ENCODE results near the gene ALG9.

The ALG9 gene

DNA sequence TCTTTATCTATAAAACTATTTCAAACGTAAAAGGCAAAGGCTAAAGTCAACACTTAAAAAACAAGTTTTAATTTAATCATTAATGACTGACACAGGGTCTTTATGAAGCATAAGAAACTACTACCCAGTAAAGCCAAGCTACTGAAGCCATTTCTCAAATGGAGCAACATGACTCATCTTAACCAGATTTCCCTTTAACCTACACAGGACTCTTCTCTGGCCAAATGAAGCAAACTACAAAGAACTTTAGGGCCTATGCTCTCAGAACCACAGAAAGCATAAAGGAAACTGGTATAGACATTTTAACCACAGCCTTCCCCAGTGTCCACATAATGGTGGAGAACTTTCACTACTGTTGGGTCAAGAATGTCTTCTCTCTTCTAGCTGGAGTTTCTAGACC, 34.7 kb downstream of the ALG9 start:
- DNase-seq = no peak
- H3K9me3 Mint-ChIP-seq = no peaks in the 10 kb centered on the region
- H3K27me3 Mint-ChIP-seq = no peaks in the 10 kb centered on the region
- H3K4me1 Mint-ChIP-seq = peaks cover 9% of the 10 kb centered on the region
- H3K36me3 Mint-ChIP-seq = peaks cover 34% of the 10 kb centered on the region
- no peak overlapping the region for H3K27ac Mint-ChIP-seq
- no peak overlapping the region for H3K4me3 Mint-ChIP-seq
- CTCF ChIA-PET = interaction anchor here (0.8 kb wide), 1 partner anchor 235 kb away, joined by 3 read pairs; no protein-coding TSS in a partner anchor

DNA sequence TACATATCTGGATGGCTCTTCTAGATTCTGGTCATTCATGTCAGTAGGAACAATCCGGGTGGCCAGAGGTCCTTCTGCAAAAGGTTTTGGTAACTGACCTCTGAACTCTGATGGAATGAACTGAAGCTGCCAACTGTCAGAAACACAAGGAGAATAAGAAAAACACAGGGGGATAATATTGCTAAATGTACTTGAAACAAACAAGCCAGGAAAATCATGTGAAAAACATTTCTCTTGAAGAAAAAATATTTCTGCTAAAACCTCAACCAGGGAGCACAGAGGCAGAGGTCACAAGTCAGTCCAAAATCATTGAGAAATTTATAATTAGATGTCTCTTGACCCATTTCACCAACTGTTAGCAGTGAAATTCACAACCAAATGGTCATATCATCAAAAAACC, 35.2 kb downstream of the ALG9 start:
- no peak overlapping the region for H3K27ac Mint-ChIP-seq
- no peaks in the 10 kb centered on the region for H3K9me3 Mint-ChIP-seq
- H3K27me3 Mint-ChIP-seq = no peaks in the 10 kb centered on the region
- H3K4me3 Mint-ChIP-seq = no peak overlapping the region
- peaks cover 7% of the 10 kb centered on the region for H3K4me1 Mint-ChIP-seq
- no peak for DNase-seq
- CTCF ChIA-PET = no interaction called here
- H3K36me3 Mint-ChIP-seq = peaks cover 37% of the 10 kb centered on the region

DNA sequence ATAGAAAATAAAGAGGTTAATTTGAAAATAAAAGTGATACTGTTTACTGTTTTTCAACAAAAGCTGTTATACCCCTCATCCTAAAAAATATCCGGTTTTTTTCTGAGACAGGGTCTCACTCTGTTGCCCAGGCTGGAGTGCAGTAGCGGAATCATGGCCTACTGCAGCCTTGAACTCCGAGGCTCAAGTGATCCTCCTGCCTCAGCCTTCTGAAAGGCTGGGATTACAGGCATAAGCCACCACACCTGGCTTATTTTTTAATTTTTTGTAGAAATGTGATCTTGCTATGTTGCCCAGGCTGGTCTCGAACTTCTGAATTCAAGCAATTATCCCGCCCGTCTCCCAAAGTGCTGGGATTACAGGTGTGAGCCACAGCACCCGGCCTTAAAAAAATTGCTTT, 35.7 kb downstream of the ALG9 start:
- CTCF ChIA-PET = interaction anchor here (1.0 kb wide), 1 partner anchor 249 kb away, joined by 3 read pairs; no protein-coding TSS in a partner anchor
- Mint-ChIP-seq H3K4me3 (no peak overlapping the region), H3K9me3 (no peaks in the 10 kb centered on the region), H3K27me3 (no peaks in the 10 kb centered on the region), H3K27ac (no peak overlapping the region), H3K36me3 (peaks cover 37% of the 10 kb centered on the region), H3K4me1 (peaks cover 7% of the 10 kb centered on the region)
- DNase-seq = no peak

DNA sequence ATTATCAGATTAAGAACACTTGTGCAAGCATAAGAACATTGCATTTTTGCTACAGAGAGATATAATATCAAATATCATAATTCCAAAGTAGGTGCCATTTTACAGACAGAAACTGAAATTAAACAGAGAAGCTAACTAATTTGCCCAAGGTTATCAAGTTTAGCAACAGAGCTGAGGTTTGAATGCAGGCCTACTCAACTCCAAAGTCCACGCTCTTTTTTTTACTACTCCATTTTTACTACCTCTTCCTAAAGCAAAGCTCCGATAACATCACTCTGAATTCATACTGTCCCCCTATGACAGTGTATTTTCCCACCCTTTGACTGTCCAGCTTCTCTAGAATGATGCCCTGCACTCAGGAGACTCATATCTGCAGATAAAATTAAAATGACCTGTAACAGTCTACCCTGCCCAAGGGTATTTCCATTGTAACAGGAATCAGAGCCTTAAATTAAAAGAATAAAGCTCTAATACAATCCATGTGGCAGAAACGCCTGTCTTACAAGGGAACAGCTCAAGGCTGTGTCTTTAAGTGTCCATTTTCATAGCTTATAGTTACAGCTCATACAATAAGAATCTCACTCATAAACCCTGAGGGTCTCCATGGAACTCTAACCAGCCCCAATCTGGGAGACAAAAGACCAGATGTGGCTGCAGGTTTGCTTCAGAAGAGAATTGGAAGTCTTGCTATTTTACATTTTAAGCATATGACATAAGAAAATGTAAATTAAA, 36.8 kb downstream of the ALG9 start:
- Mint-ChIP-seq H3K27me3 (no peaks in the 10 kb centered on the region), H3K4me1 (peaks cover 7% of the 10 kb centered on the region), H3K9me3 (no peaks in the 10 kb centered on the region), H3K4me3 (no peak overlapping the region), H3K27ac (no peak overlapping the region), H3K36me3 (peaks cover 39% of the 10 kb centered on the region)
- no peak for DNase-seq
- CTCF ChIA-PET = interaction anchor here (0.6 to 1.0 kb wide), 2 partner anchors 248 to 273 kb away, joined by 3 to 4 read pairs; no protein-coding TSS in a partner anchor

DNA sequence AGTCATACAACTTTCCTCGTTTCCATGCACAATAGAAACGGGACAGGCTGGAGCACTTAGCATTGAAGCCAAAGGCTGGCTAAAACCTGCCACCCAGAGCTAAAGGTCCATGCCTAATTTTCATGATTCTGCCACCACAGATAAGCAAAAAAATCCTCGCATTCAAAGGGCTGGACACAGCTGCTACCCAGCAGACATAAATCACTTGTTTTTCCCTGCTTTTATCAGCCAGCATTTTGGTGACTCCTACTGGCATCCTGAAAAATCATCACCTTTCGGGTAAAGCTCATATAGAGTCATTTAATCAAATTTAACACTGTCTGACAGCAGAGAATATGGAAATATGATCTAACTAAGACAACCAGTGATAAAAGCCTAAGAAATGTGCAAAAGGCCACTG, 37.9 kb downstream of the ALG9 start:
- Mint-ChIP-seq H3K4me3 (no peak overlapping the region), H3K36me3 (peaks cover 39% of the 10 kb centered on the region), H3K9me3 (no peaks in the 10 kb centered on the region), H3K27ac (no peak overlapping the region), H3K27me3 (no peaks in the 10 kb centered on the region), H3K4me1 (peaks cover 7% of the 10 kb centered on the region)
- CTCF ChIA-PET = interaction anchor here (0.7 to 1.4 kb wide), 3 partner anchors 8 to 424 kb away, joined by 3 to 5 read pairs (median 3); no protein-coding TSS in a partner anchor
- DNase-seq = no peak

DNA sequence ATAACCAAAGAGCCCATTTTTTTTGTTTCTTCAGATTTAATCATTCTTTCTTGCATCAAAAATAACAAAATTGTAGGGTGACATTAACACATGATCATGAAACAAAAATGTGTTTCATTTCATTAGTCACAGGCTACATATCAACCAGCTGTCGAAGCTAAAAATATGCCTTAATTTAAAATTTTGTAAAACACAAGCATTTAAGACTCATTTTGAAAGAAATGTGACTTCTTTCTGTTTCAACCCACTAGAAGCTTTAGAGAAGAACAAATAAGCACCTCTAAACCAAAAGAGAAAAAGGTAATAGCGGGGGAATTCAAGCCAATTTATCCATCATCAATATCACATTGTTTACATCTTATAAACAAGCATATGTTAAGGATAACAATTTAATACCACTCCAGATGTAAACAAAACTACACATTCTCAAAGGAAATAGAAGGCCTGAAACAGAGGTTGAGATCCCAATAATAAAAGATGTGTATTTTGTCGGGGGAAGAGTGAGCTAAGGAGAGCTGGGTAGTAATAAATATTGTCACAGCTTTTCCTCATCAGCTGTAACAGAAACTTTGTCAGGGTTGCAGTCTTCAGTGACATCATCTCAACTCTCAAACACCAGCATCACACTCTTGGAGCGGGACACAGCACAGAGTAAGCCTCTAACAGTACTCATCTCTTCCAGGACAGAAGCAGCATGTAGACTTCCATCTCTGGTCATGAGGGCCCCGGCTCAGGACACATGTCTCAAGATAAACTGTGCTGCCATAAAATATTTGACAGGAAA, 42.0 kb downstream of the ALG9 start:
- Mint-ChIP-seq H3K36me3 (peaks cover 27% of the 10 kb centered on the region), H3K27me3 (no peaks in the 10 kb centered on the region), H3K4me1 (no peaks in the 10 kb centered on the region), H3K9me3 (no peaks in the 10 kb centered on the region), H3K27ac (no peak overlapping the region), H3K4me3 (no peak overlapping the region)
- DNase-seq = no peak
- CTCF ChIA-PET = no interaction called here

DNA sequence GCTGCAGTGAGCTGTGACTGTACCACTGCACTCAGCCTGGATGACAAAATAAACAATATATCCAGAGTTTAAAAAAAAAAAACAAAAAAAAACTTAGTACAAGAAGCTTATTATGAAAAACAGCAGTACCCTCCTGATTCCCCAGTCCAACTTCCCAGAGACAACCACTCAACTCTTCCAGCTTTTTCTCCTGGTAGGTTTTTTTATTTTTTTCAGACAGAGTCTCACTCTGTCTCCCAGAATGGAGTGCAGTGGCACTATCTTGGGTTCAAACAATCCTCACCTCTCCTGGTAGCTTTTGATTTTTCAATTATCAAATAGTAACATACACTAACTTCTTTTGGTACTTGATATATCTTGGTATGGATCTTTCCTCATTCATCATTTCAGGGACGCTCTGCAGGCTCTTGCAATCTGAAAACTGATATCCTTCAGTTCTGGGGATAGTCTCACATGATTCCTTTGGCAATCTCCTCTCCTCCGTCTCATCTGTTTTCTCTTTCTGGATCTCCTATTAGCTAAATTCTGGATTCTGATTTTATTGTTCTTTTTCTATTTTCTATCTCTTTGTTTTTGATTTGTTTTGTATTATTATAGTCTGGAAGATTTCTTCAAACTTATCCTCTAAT, 44.9 kb downstream of the ALG9 start:
- Mint-ChIP-seq H3K4me1 (no peaks in the 10 kb centered on the region), H3K27ac (no peak overlapping the region), H3K36me3 (peaks cover 21% of the 10 kb centered on the region), H3K9me3 (no peaks in the 10 kb centered on the region), H3K27me3 (no peaks in the 10 kb centered on the region), H3K4me3 (no peak overlapping the region)
- CTCF ChIA-PET = interaction anchor here (0.7 to 2.2 kb wide), 4 partner anchors 14 to 50 kb away, joined by 3 to 7 read pairs (median 3); no protein-coding TSS in a partner anchor
- no peak for DNase-seq

DNA sequence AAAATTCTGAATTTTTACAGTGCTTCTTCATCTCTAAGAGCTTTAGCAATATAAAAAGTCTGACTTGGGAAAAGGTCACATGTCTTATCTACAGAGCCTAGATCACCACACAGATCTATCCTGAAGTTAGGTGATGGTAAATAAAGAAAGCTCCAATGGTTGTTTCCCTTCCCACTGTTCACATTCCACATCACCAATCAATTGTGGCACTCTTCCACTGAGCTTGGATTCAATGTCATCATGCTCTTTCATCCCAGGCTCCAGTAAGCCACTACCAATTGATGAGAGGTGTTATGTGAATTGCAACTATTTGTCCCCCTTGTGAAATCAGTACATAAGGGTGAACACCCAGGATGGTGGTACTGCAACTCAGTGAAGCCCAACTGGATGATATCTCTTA, 47.8 kb downstream of the ALG9 start:
- Mint-ChIP-seq H3K36me3 (peaks cover 17% of the 10 kb centered on the region), H3K27me3 (no peaks in the 10 kb centered on the region), H3K9me3 (no peaks in the 10 kb centered on the region), H3K4me3 (no peak overlapping the region), H3K4me1 (no peaks in the 10 kb centered on the region), H3K27ac (no peak overlapping the region)
- CTCF ChIA-PET = interaction anchor here (1.0 kb wide), 1 partner anchor 58 kb away, joined by 3 read pairs; the partner anchor contains the start of gene PPP2R1B
- no peak for DNase-seq

DNA sequence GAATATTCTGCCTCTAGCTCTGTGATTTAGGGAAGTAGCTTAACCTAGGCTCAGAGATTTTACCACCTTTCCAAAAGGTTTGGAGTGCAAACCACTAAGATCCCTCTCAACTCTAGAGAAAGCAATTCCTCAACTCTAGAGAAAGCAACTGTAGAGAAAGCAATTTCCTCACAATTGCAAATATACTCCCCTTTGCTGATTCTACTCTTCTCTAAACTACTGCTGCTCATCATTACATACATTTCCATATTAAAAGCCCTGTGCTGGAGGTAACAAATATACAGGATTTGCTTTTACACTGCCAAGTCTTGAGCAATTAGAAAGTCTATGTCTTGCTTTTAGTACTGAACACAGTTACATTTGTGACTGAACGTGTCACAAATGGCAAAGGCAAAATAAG, 48.2 kb downstream of the ALG9 start:
- peaks cover 14% of the 10 kb centered on the region for H3K36me3 Mint-ChIP-seq
- no peak overlapping the region for H3K27ac Mint-ChIP-seq
- H3K9me3 Mint-ChIP-seq = no peaks in the 10 kb centered on the region
- no peaks in the 10 kb centered on the region for H3K4me1 Mint-ChIP-seq
- no peaks in the 10 kb centered on the region for H3K27me3 Mint-ChIP-seq
- no peak overlapping the region for H3K4me3 Mint-ChIP-seq
- DNase-seq = no peak
- CTCF ChIA-PET = interaction anchor here (1.0 kb wide), 1 partner anchor 57 kb away, joined by 3 read pairs; the partner anchor contains the start of gene PPP2R1B

DNA sequence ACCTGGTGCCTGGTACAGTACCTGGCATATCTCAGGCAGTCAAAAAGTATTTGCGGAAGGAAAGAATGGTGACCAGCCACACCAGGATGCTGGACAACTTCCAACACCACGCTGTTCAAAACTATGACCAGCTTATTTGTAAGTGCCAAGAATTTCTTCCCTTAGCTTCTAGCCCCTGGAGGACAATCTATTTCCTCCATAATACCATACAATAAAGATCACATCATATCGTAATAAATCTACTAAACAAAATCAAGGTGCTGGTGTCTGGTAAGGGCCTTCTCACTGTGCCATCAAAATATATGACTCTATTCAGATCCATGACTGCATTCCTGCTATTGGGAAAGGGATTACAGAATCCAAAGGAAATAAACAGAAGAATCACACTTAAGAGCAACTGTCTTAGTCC, 51.5 kb downstream of the ALG9 start:
- Mint-ChIP-seq H3K4me1 (no peaks in the 10 kb centered on the region), H3K9me3 (no peaks in the 10 kb centered on the region), H3K36me3 (peaks cover 11% of the 10 kb centered on the region), H3K27me3 (no peaks in the 10 kb centered on the region), H3K4me3 (no peak overlapping the region), H3K27ac (no peak overlapping the region)
- DNase-seq = no peak
- CTCF ChIA-PET = no interaction called here

DNA sequence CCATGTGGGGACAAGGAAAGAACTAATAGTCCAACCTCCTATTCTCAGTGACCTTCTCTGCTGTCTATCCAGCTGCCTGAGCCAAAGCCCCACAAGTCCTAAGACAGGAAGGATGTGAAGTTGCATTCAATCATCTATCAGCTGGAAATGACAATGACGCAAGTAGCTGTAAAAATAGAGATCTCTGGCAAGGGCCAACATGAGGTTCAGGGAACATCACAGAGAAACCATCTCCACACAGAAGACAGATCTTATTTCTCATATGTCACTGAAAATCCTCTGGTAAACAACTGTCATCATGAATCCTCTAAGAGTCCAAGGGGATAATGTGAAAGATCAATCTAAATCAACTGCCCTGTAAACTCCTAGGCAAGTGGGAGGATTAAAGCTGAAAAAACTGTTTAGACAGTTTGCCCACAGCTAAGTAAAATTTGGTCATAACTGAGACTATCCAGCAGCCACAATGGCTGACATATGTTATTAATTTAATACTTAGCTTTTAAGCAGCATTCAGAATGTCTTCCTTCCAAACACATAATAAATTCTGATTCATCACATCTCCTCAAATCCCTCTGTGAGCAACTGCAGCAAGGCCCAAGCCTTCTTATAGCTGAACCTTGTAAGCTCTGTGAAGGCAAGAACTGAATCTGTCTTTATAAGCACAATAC, 52.1 kb downstream of the ALG9 start:
- Mint-ChIP-seq H3K36me3 (peaks cover 11% of the 10 kb centered on the region), H3K27me3 (no peaks in the 10 kb centered on the region), H3K9me3 (no peaks in the 10 kb centered on the region), H3K4me3 (no peak overlapping the region), H3K27ac (no peak overlapping the region), H3K4me1 (no peaks in the 10 kb centered on the region)
- CTCF ChIA-PET = no interaction called here
- no peak for DNase-seq

DNA sequence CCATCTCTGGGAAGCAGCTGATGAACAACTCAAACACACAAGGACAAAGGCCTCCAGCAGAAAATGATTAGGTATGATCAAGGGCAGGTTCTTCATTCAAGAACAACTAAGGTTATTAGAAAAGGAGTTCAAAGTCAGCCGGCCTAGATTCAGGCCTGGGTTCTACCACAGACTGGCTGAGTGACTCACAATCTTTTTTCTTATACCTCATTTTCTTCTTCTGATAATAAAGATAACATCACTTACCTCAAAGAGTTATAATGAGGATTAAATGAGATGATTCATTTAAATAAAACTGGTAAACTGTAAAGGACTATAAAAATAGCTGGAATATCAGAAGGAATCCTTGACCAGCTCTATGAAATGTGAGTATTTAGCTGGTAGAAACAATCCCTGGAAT, 55.9 kb downstream of the ALG9 start:
- Mint-ChIP-seq H3K27ac (no peak overlapping the region), H3K4me3 (no peak overlapping the region), H3K4me1 (no peaks in the 10 kb centered on the region), H3K36me3 (peaks cover 12% of the 10 kb centered on the region), H3K9me3 (no peaks in the 10 kb centered on the region), H3K27me3 (no peaks in the 10 kb centered on the region)
- no peak for DNase-seq
- CTCF ChIA-PET = no interaction called here

DNA sequence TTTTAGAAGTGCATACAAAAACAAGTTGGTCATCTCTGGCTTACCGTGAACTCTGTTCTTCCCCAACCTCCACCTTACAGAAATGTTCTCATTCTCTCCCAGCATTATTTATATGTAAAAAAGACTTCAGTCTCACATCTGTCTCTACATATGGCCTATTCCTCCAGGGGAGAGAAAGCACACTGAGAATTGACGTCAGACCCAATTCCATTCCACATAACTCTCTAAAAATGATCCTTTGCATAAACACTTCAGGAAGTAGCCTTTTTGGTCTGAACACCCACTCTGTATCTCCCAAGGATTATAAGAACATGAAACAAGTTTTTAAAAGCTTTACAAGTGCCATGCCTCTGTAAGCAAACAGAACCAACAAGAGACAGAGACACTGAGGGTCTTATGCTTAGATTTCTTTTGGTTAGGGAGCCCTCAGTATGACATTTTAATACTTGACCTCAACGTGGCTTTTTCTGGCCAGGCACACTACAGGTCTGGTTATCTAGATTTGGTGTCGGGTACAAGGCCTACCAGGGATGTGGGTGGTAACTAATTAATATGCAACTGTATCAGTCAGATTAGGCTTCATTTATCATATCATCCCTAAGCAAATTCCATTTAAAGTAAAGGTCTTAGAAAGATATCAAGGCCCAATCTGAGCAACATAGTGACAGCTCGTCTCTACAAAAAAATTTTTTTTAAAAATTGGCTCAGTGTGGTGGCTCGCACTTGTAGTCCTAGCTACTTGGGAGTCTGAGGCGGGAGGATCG, 56.6 kb downstream of the ALG9 start:
- no peaks in the 10 kb centered on the region for H3K27me3 Mint-ChIP-seq
- H3K4me3 Mint-ChIP-seq = no peak overlapping the region
- CTCF ChIA-PET = no interaction called here
- no peaks in the 10 kb centered on the region for H3K9me3 Mint-ChIP-seq
- no peaks in the 10 kb centered on the region for H3K4me1 Mint-ChIP-seq
- no peak overlapping the region for H3K27ac Mint-ChIP-seq
- DNase-seq = no peak
- H3K36me3 Mint-ChIP-seq = peaks cover 12% of the 10 kb centered on the region
